ENCODE results near the gene TIMP3. TPM values are rescaled to one million over a fixed set of nuclear protein-coding genes. Genes with fewer than 3 reads are reported as not detected.
A peak's percentile ranks its signal among the peaks of the same experiment; 100 is the strongest.

TIMP3 gene
- total RNA-seq, 4 donors from 2014 or later: 561 to 1,580 (median 897) TPM

DNA sequence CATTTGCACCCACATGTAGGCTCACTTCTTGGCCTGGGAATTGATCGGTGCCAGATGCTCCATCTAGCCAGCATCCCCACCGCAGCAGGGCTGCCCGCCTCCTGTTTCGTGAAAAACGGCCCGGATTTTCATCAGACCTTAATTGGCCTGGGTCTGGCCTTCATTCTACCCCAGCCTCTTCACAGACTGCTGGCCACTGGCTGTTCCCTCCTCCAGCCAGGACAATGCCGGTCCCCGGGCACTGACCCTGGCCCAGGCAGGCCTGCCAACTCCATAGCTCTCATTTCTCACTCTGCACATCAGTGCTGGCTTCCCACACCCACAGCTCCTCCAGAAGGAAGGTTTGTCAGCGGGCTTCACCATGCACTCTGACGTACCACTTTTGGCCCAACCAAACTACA lies 27.9 kb downstream of the TIMP3 start:
- TF ChIP-seq CTCF (IDR thresholded peaks at IDR 0.05): no peak

DNA sequence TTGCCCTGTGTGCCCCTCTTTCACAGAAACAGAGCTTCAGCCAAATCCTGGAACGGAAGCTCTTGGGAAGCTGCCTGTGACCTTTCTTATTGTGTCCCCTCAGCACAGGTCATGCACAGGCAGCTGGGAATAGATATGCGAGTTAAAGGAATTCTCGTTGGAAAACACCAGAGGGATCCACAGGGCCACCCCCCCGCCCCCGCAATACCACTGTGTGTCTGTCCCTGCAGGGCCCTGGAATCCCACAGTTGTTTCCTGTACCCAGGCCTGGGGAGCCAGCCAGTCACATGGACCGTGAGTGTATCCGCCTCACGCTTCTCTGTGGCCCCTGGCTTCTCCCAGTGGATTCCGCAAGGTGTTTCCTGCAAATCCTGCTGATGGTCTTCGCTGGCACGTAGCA lies 29.0 kb downstream of the TIMP3 start:
- DNase-seq (ENCODE audit: low spot score) (no peak), ATAC-seq (ENCODE audit: low FRiP score) (peak; percentile 39)
- no peak for TF ChIP-seq CTCF (IDR thresholded peaks at IDR 0.05)

More for the DNA sequence above, 27.9 kb downstream of the TIMP3 start:
- ATAC-seq (ENCODE audit: low FRiP score) (no peak), DNase-seq (ENCODE audit: low spot score) (no peak)

GRCh38 chr22:32830957-32831356 lies 29.5 kb downstream of the TIMP3 start:
- DNase-seq (ENCODE audit: low spot score) (no peak), ATAC-seq (ENCODE audit: low FRiP score) (no peak)
- no peak for TF ChIP-seq CTCF (IDR thresholded peaks at IDR 0.05)

DNA sequence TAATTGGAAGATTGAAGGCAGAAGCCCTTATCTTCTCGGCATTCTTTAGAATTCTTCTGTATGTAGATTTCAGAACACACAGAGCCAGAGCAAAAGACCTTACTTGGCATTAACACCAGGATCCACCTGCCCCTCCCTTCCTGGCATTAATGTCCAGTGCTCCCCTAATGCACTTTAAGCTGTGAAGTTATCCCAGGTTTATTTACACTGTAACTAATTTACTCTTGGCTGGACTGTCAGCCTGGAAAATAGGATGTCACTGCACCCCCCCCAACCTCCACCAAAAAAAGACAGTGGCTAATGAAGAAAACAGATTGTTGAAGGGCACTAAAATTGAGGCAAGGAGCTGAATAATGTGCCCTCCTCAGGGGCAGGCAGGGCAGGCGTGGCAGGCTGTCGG lies 30.1 kb downstream of the TIMP3 start:
- no peak for TF ChIP-seq CTCF (IDR thresholded peaks at IDR 0.05)
- DNase-seq (ENCODE audit: low spot score) (no peak), ATAC-seq (ENCODE audit: low FRiP score) (no peak)

GRCh38 chr22:32832174-32832573 lies 30.7 kb downstream of the TIMP3 start:
- ATAC-seq (ENCODE audit: low FRiP score) (no peak), DNase-seq (ENCODE audit: low spot score) (no peak)
- no peak for TF ChIP-seq CTCF (IDR thresholded peaks at IDR 0.05)

- ATAC-seq (ENCODE audit: low FRiP score): no peak
- no peak for TF ChIP-seq CTCF (IDR thresholded peaks at IDR 0.05)
Observed at GRCh38 chr22:32836280-32837123, 35.0 kb downstream of the TIMP3 start.

DNA sequence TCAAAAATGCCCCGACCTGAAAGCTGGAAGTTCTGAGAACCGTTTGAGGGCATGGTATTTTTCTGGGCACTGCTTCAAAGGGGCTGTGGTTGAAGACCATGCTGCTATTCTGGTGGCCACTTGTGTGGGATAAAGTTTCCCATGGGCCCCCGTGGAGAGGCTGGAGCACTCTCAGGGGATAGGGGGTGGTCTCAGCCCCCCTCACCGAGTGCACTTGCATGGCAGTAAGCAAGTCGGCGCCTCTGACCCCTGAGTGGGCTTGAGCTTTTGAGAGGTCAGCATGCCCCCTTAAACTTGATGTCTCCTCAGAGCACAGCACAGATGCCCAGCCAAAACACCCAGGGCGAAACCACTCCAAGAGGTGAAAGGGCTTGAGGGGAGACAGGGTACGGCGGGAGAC lies 35.6 kb downstream of the TIMP3 start:
- no peak for TF ChIP-seq CTCF (IDR thresholded peaks at IDR 0.05)
- no peak for ATAC-seq (ENCODE audit: low FRiP score)
- no peak for DNase-seq (ENCODE audit: low spot score)

More at GRCh38 chr22:32836280-32837123, 35.0 kb downstream of the TIMP3 start:
- DNase-seq (ENCODE audit: low spot score): no peak

Data from omental fat pad (tissue), 4 donors.